PC-3 (cell line): ENCODE results near the gene IFITM10. TPM values are rescaled to one million over a fixed set of nuclear protein-coding genes. Genes with fewer than 3 reads are reported as not detected.

ENCODE experiments used
- ATAC-seq: fragments of 200-7000 bp; cut with Tn5 transposase; 2 replicates; pipeline ENCODE4 v1.9.1; 2020; ENCODE audit warnings: mild to moderate bottlenecking, moderate library complexity
- BruUV-seq: library from RNA; stranded (reverse); fragments of 400-500 nt; replicated peaks from 2 replicates; lab custom pipeline; 2021; lab: Mats Ljungman, UMichigan
- CTCF ChIA-PET: fragments of 300-600 bp; sonication (Branson Sonifier 250); formaldehyde crosslinking; loops from one replicate; lab custom pipeline; 2022; ENCODE audit warnings: antibody characterized with exemption; lab: Charles Lee
- POLR2A ChIA-PET: fragments of 300-600 bp; sonication (Branson Sonifier 250); formaldehyde crosslinking; loops from one replicate; lab custom pipeline; 2022; ENCODE audit warnings: antibody characterized with exemption; ENCODE audit not compliant: unreplicated experiment; lab: Charles Lee
- DNase-seq: peaks from one replicate; pipeline ENCODE4 v3.0.0-alpha.2; 2015
- H2AFZ ChIP-seq: fragments of 300-600 bp; sonication (generic); 2 replicates; pipeline ENCODE4 v1.6.0; 2016; ENCODE audit warnings: antibody characterized with exemption, low read length
- H3F3A ChIP-seq: fragments of 300-600 bp; sonication (generic); one replicate; pipeline ENCODE4 v1.6.0; 2017; ENCODE audit warnings: antibody characterized with exemption, low read length, control low read depth, mild to moderate bottlenecking; ENCODE audit not compliant: unreplicated experiment
- H3K27ac ChIP-seq: fragments of 300-600 bp; sonication (generic); 2 replicates; pipeline ENCODE4 v1.5.1; 2016; ENCODE audit warnings: mild to moderate bottlenecking, low read length
- H3K27me3 ChIP-seq: fragments of 300-600 bp; sonication (generic); 2 replicates; pipeline ENCODE4 v1.6.1; 2016; ENCODE audit warnings: low read length, mixed read lengths
- H3K36me3 ChIP-seq: fragments of 300-600 bp; sonication (generic); 2 replicates; pipeline ENCODE4 v1.6.1; 2016; ENCODE audit warnings: low read depth, mixed run types, low read length, mixed read lengths
- H3K4me1 ChIP-seq: fragments of 300-600 bp; sonication (generic); 2 replicates; pipeline ENCODE4 v1.5.1; 2016; ENCODE audit warnings: low read length; ENCODE audit not compliant: insufficient read depth
- H3K4me2 ChIP-seq: fragments of 300-600 bp; sonication (generic); 2 replicates; pipeline ENCODE4 v1.6.0; 2016; ENCODE audit warnings: low read length
- H3K4me3 ChIP-seq: fragments of 300-600 bp; sonication (generic); 2 replicates; pipeline ENCODE4 v1.5.1; 2016; ENCODE audit warnings: mild to moderate bottlenecking, low read length, mixed read lengths
- H3K79me2 ChIP-seq: fragments of 300-600 bp; sonication (generic); 2 replicates; pipeline ENCODE4 v1.6.1; 2017; ENCODE audit warnings: low read length, mixed read lengths
- H3K9ac ChIP-seq: fragments of 300-600 bp; sonication (generic); 2 replicates; pipeline ENCODE4 v1.6.0; 2016; ENCODE audit warnings: mild to moderate bottlenecking, low read length
- H3K9me2 ChIP-seq: fragments of 300-600 bp; sonication (generic); replicated peaks from 2 replicates; pipeline ENCODE4 v1.6.1; 2016; ENCODE audit warnings: mixed run types, low read length, mixed read lengths
- H3K9me3 ChIP-seq: fragments of 300-600 bp; sonication (generic); 2 replicates; pipeline ENCODE4 v1.6.1; 2016; ENCODE audit warnings: low read length, mixed read lengths
- H4K20me1 ChIP-seq: fragments of 300-600 bp; sonication (generic); 2 replicates; pipeline ENCODE4 v1.6.1; 2016; ENCODE audit warnings: low read length, mixed read lengths
- EZH2 ChIP-seq: fragments of 300-600 bp; sonication (generic); IDR thresholded peaks from one replicate; pipeline ENCODE4 v1.6.1; 2017; ENCODE audit warnings: antibody characterized with exemption, mild to moderate bottlenecking, low read length; ENCODE audit not compliant: unreplicated experiment
- EZH2phosphoT487 ChIP-seq: fragments of 300-600 bp; sonication (generic); IDR thresholded peaks from 2 replicates; pipeline ENCODE4 v1.6.1; 2018; ENCODE audit warnings: mild to moderate bottlenecking, antibody characterized with exemption, low read length, borderline replicate concordance
- intact Hi-C: fragments of 100-400 bp; cut with micrococcal nuclease; formaldehyde crosslinking; loops from 2 replicates; pipeline ENCODE4 v1.9.0; 2023
- total RNA-seq: library from RNA; depleted of rRNA; stranded (reverse); fragments of >200 nt; gene quantifications from 2 replicates; pipeline ENCODE4 v1.2.3, GENCODE V29; 2014
- TF ChIP-seq, protein P1 (sequence below): fragments of 300-600 bp; sonication (generic); conservative IDR thresholded peaks from 2 replicates; pipeline ENCODE4 v1.5.1; 2017; ENCODE audit warnings: antibody characterized with exemption, low read depth, mild to moderate bottlenecking, low read length

Gene IFITM10
- total RNA-seq, 1 experiment from 2014 or later, result 1.4 TPM

DNA sequence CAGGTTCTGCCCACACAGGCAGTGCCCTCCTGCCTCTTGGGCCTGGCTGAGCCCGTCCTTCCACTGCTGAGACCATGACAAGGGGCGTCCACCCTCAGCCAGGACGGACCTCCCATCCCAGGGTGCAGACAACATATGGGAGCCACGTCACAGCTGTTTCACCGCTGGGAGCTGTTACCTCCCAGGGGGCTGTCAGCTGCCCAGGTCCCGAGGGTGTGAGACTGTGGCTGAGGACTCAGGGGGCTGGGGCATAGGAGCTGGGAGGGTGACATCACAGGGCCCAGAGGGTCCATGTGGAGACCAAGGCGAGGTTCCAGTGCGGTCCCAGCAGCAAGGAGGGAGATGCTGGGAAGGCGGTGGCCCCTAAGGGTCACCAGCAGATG lies 31.2 kb upstream of the IFITM10 start:
- DNase-seq, result no peak
- CTCF ChIA-PET, result no interaction called here

DNA sequence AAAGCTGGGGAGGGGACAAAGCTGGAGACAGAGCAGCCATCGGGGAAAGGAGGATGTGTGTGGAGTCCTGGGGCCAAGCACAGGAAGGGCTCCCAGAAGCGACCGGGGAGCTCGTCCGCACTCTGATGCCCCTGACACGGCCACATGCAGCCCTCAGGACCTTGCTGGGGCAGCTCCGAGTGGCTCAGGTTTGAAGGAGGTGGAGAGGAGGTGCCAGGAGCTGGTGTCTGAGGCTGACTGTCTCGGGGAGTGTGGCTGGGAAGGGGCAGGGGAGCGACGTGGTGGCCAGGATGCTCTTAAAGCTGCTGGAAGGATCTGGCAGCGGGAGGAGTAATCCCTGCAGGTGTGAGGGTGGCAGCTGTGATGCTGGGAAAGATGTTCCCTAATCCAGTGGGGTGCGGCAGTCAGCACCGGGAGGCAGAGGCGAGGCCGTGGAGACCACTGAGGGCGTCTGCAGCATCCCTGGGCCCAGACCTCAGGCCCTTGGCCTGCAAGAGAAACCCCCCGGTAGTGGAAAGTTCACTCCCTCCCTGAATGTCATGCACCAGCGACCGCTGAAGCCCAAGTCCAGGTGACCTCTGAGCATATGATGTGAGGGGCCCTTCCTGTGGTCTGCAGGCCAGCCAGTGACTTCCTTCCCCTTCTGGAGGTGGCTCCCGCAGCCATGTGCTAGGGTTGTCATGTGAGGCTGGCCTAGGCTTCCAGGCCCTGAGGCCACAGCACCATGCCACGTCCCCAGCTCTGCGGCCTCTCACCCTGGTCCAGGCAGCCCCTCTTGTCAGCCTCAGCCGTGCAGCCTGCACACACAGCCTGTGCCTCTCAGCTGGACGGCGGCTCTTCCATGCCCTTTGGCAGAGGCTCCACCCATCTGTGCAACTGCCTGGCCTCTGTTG lies 30.6 kb upstream of the IFITM10 start:
- Histone ChIP-seq H3K4me1 (peaks cover 23% of the 10 kb centered on the region), H3K9ac (no peak overlapping the region), H3K36me3 (no peaks in the 10 kb centered on the region), H3K27me3 (no peaks in the 10 kb centered on the region), H3K4me2 (no peak overlapping the region), H2AFZ (no peak overlapping the region), H3K4me3 (no peak overlapping the region), H3K9me2 (no peaks in the 10 kb centered on the region), H3F3A (no peaks in the 10 kb centered on the region), H4K20me1 (no peaks in the 10 kb centered on the region), H3K9me3 (no peaks in the 10 kb centered on the region), H3K27ac (no peak overlapping the region), H3K79me2 (no peaks in the 10 kb centered on the region)
- ATAC-seq (no peak), DNase-seq (no peak)
- BruUV-seq, result no TSS peak
- TF ChIP-seq EZH2phosphoT487 (no peak), EZH2 (no peak)
- TF ChIP-seq, protein P1, sequence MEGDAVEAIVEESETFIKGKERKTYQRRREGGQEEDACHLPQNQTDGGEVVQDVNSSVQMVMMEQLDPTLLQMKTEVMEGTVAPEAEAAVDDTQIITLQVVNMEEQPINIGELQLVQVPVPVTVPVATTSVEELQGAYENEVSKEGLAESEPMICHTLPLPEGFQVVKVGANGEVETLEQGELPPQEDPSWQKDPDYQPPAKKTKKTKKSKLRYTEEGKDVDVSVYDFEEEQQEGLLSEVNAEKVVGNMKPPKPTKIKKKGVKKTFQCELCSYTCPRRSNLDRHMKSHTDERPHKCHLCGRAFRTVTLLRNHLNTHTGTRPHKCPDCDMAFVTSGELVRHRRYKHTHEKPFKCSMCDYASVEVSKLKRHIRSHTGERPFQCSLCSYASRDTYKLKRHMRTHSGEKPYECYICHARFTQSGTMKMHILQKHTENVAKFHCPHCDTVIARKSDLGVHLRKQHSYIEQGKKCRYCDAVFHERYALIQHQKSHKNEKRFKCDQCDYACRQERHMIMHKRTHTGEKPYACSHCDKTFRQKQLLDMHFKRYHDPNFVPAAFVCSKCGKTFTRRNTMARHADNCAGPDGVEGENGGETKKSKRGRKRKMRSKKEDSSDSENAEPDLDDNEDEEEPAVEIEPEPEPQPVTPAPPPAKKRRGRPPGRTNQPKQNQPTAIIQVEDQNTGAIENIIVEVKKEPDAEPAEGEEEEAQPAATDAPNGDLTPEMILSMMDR, result no peak
- CTCF ChIA-PET, result no interaction called here
- POLR2A ChIA-PET, result no interaction called here
- intact Hi-C loops, result no loop called here

More for the DNA sequence above, 31.2 kb upstream of the IFITM10 start:
- no peaks in the 10 kb centered on the region for H3K79me2 ChIP-seq
- H3K27ac ChIP-seq, result no peak overlapping the region
- H3K9ac ChIP-seq, result no peak overlapping the region
- peaks cover 23% of the 10 kb centered on the region for H3K4me1 ChIP-seq
- TF ChIP-seq EZH2phosphoT487 (no peak), EZH2 (no peak)
- TF ChIP-seq, protein P1, result no peak
- no peaks in the 10 kb centered on the region for H3K9me2 ChIP-seq
- H3F3A ChIP-seq, result no peaks in the 10 kb centered on the region
- BruUV-seq, result no TSS peak
- H3K4me3 ChIP-seq, result no peak overlapping the region
- no peaks in the 10 kb centered on the region for H3K9me3 ChIP-seq
- H3K4me2 ChIP-seq, result no peak overlapping the region
- no peak for ATAC-seq
- POLR2A ChIA-PET, result no interaction called here
- H4K20me1 ChIP-seq, result no peaks in the 10 kb centered on the region
- H3K36me3 ChIP-seq, result no peaks in the 10 kb centered on the region
- H3K27me3 ChIP-seq, result no peaks in the 10 kb centered on the region
- intact Hi-C loops, result no loop called here
- H2AFZ ChIP-seq, result no peak overlapping the region
